Measurements from ENCODE around the gene CARD6.
"Not testable (repeated sequence)": the region's sequence is repeated elsewhere in the genome, so short reads cannot be mapped to it uniquely, and the experiment has no call there.

- TF ChIP-seq CTCF, EZH2phosphoT487 (IDR thresholded peaks at IDR 0.05; ENCODE audit: low read length): not testable (repeated sequence)
These were observed 48.5 kb upstream of the CARD6 start for GRCh38 chr5:40792691-40793090.
